MM.1S (cell line): ENCODE measurements around the gene TRAF1.

Experiments used
- DNase-seq: peaks from one replicate; pipeline ENCODE4 v3.0.0-alpha.2; 2015
- H2AFZ ChIP-seq: fragments of 300-600 bp; sonication (generic); 2 replicates; pipeline ENCODE4 v1.6.0; 2016; ENCODE audit warnings: antibody characterized with exemption, low read length
- H3F3A ChIP-seq: fragments of 300-600 bp; sonication (generic); 2 replicates; pipeline ENCODE4 v1.6.1; 2016; ENCODE audit warnings: mild to moderate bottlenecking, antibody characterized with exemption, low read length, moderate library complexity, mixed read lengths; ENCODE audit not compliant: insufficient read depth
- H3K27ac ChIP-seq: fragments of 300-600 bp; sonication (generic); 2 replicates; pipeline ENCODE4 v1.5.1; 2016; ENCODE audit warnings: mild to moderate bottlenecking, low read length
- H3K27me3 ChIP-seq: fragments of 300-600 bp; sonication (generic); replicated peaks from 2 replicates; pipeline ENCODE4 v1.6.0; 2016; ENCODE audit warnings: low read length; ENCODE audit not compliant: insufficient read depth
- H3K36me3 ChIP-seq: fragments of 300-600 bp; sonication (generic); replicated peaks from 2 replicates; pipeline ENCODE4 v1.6.1; 2016; ENCODE audit warnings: mild to moderate bottlenecking, low read length, mixed read lengths; ENCODE audit not compliant: insufficient read depth
- H3K4me1 ChIP-seq: fragments of 300-600 bp; sonication (generic); 2 replicates; pipeline ENCODE4 v1.6.1; 2016; ENCODE audit warnings: low read length, mixed read lengths
- H3K4me2 ChIP-seq: fragments of 300-600 bp; sonication (generic); 2 replicates; pipeline ENCODE4 v1.6.0; 2016; ENCODE audit warnings: low read depth, low read length
- H3K4me3 ChIP-seq: fragments of 300-600 bp; sonication (generic); 2 replicates; pipeline ENCODE4 v1.5.1; 2016; ENCODE audit warnings: low read length, mixed read lengths
- H3K79me2 ChIP-seq: fragments of 300-600 bp; sonication (generic); 2 replicates; pipeline ENCODE4 v1.6.1; 2016; ENCODE audit warnings: mixed run types, low read length, mixed read lengths
- H3K9ac ChIP-seq: fragments of 300-600 bp; sonication (generic); 2 replicates; pipeline ENCODE4 v1.6.1; 2016; ENCODE audit warnings: low read length, mixed read lengths
- H3K9me2 ChIP-seq: fragments of 300-600 bp; sonication (generic); replicated peaks from 2 replicates; pipeline ENCODE4 v1.6.1; 2016; ENCODE audit warnings: mild to moderate bottlenecking, low read length, mixed read lengths; ENCODE audit not compliant: insufficient read depth
- H3K9me3 ChIP-seq: fragments of 300-600 bp; sonication (generic); replicated peaks from 2 replicates; pipeline ENCODE4 v1.6.1; 2016; ENCODE audit warnings: mild to moderate bottlenecking, low read length, mixed read lengths; ENCODE audit not compliant: insufficient read depth
- H4K20me1 ChIP-seq: fragments of 300-600 bp; sonication (generic); 2 replicates; pipeline ENCODE4 v1.6.1; 2016; ENCODE audit warnings: mild to moderate bottlenecking, low read length, moderate library complexity, mixed read lengths; ENCODE audit not compliant: insufficient read depth
- CTCF ChIP-seq: fragments of 300-600 bp; sonication (generic); IDR thresholded peaks from 2 replicates; pipeline ENCODE4 v1.5.1; 2016; ENCODE audit warnings: antibody characterized with exemption, low read length, mixed read lengths
- EZH2 ChIP-seq: fragments of 300-600 bp; sonication (generic); optimal IDR thresholded peaks from 2 replicates; pipeline ENCODE3; 2017; ENCODE audit warnings: low read depth, mild to moderate bottlenecking, antibody characterized with exemption, low read length, mixed read lengths
- EZH2phosphoT487 ChIP-seq: fragments of 300-600 bp; sonication (generic); IDR thresholded peaks from 2 replicates; pipeline ENCODE4 v1.6.1; 2018; ENCODE audit warnings: antibody characterized with exemption, low read length

TRAF1 gene

GRCh38 chr9:120872791-120873502 is 53.6 kb downstream of the TRAF1 start:
- Histone ChIP-seq H3K9me2 (no peaks in the 10 kb centered on the region), H3F3A (peaks cover 68% of the 10 kb centered on the region), H3K9me3 (no peaks in the 10 kb centered on the region), H3K4me2 (peak overlapping the region; percentile 99), H3K27ac (peak overlapping the region; percentile 97), H3K36me3 (0 out of 2 replicates have a peak, but pooled peaks cover 10% of the 10 kb centered on the region), H3K79me2 (peaks cover 33% of the 10 kb centered on the region), H3K4me3 (peak overlapping the region; percentile 30; the same call in 1 of the 2 replicates), H4K20me1 (no peaks in the 10 kb centered on the region), H3K4me1 (peaks cover 54% of the 10 kb centered on the region), H3K9ac (peak overlapping the region; percentile 68), H2AFZ (no peak overlapping the region), H3K27me3 (no peaks in the 10 kb centered on the region)
- DNase-seq: peak; percentile 92
- no peak for TF ChIP-seq EZH2
- TF ChIP-seq CTCF: no peak
- TF ChIP-seq EZH2phosphoT487: no peak

GRCh38 chr9:120870206-120870605 is 56.4 kb downstream of the TRAF1 start:
- H3K9me3 ChIP-seq: no peaks in the 10 kb centered on the region
- H3K9me2 ChIP-seq: no peaks in the 10 kb centered on the region
- H3K4me2 ChIP-seq: no peak overlapping the region
- H3K27me3 ChIP-seq: no peaks in the 10 kb centered on the region
- H3K27ac ChIP-seq: no peak overlapping the region
- H3F3A ChIP-seq: peaks cover 48% of the 10 kb centered on the region
- no peak for DNase-seq
- no peak overlapping the region for H3K4me3 ChIP-seq
- 0 out of 2 replicates have a peak, but pooled peaks cover 7% of the 10 kb centered on the region for H3K36me3 ChIP-seq
- H3K4me1 ChIP-seq: peaks cover 42% of the 10 kb centered on the region
- H4K20me1 ChIP-seq: no peaks in the 10 kb centered on the region
- no peak overlapping the region for H3K9ac ChIP-seq
- H2AFZ ChIP-seq: no peak overlapping the region
- peaks cover 26% of the 10 kb centered on the region for H3K79me2 ChIP-seq
- TF ChIP-seq EZH2phosphoT487 (no peak), EZH2 (no peak), CTCF (no peak)

- Histone ChIP-seq H3K4me3 (no peak overlapping the region), H4K20me1 (no peaks in the 10 kb centered on the region), H3K9ac (no peak overlapping the region), H3K4me2 (no peak overlapping the region; the same call in 1 of the 2 replicates), H2AFZ (no peak overlapping the region), H3K4me1 (peaks cover 37% of the 10 kb centered on the region), H3F3A (peaks cover 43% of the 10 kb centered on the region), H3K27ac (no peak overlapping the region; the same call in 1 of the 2 replicates), H3K9me3 (no peaks in the 10 kb centered on the region), H3K36me3 (0 out of 2 replicates have a peak, but pooled peaks cover 7% of the 10 kb centered on the region), H3K79me2 (peaks cover 21% of the 10 kb centered on the region), H3K9me2 (no peaks in the 10 kb centered on the region), H3K27me3 (no peaks in the 10 kb centered on the region)
- TF ChIP-seq CTCF: no peak
- no peak for TF ChIP-seq EZH2phosphoT487
- TF ChIP-seq EZH2: no peak
- no peak for DNase-seq
Observed at GRCh38 chr9:120869726-120870125, 56.9 kb downstream of the TRAF1 start.
